Uterus (tissue), 4 donors: ENCODE data around the gene GRK2. TPM values are rescaled to one million over a fixed set of nuclear protein-coding genes. Genes with fewer than 3 reads are reported as not detected.
"Not testable (repeated sequence)": the region's sequence is repeated elsewhere in the genome, so short reads cannot be mapped to it uniquely, and the experiment has no call there.

Experiments used
- DNase-seq, 2 donors: peaks; one replicate each; pipeline ENCODE4 v3.0.0-alpha.2; 2019 to 2020
- H3K27ac ChIP-seq, 2 donors: fragments of 200-600 bp; sonication (generic); 1 replicate in 1 of 2; 2 replicates in 1 of 2; pipeline ENCODE4 v1.5.1; 2016 to 2018
- H3K27me3 ChIP-seq, 2 donors: fragments of 200-600 bp; sonication (generic); one replicate each; pipeline ENCODE4 v1.5.1; 2018 to 2019; ENCODE audit warnings: control low read depth in 1 of 2
- H3K36me3 ChIP-seq, 2 donors: fragments of 200-600 bp; sonication (generic); one replicate each; pipeline ENCODE4 v1.5.1; 2019; ENCODE audit warnings: control low read depth in 1 of 2
- H3K4me1 ChIP-seq, 2 donors: fragments of 200-600 bp; sonication (generic); one replicate each; pipeline ENCODE4 v1.5.1; 2018 to 2019; ENCODE audit warnings: control low read depth in 1 of 2
- H3K4me3 ChIP-seq, 2 donors: fragments of 200-600 bp; sonication (generic); 1 replicate in 1 of 2; 2 replicates in 1 of 2; pipeline ENCODE4 v1.5.1; 2018 to 2019; ENCODE audit warnings: mild to moderate bottlenecking in 1 of 2
- H3K9me3 ChIP-seq, 2 donors: fragments of 200-600 bp; sonication (generic); one replicate each; pipeline ENCODE4 v1.5.1; 2019; ENCODE audit warnings: control low read depth in 1 of 2
- POLR2A ChIP-seq, 2 donors: fragments of 450-650 bp; IDR thresholded peaks; one replicate each; pipeline ENCODE4 v1.6.1; 2016; ENCODE audit warnings: antibody characterized with exemption in 2 of 2, mild to moderate bottlenecking in 1 of 2, moderate library complexity in 1 of 2
- intact Hi-C: fragments of 100-400 bp; cut with DNase I; formaldehyde crosslinking; loops from one replicate; pipeline ENCODE4 v1.15.1; 2023; ENCODE audit warnings: low total_unique reads
- total RNA-seq, 4 donors: library from RNA; depleted of rRNA in 3 of 4; stranded (reverse); fragments of >200 nt in 3 of 4; gene quantifications; one replicate each; pipeline versions ENCODE4 v1.1.0 to v1.2.4, GENCODE V29; 2014 to 2023
- TF ChIP-seq, protein P1 (sequence below), 4 experiments: fragments of 200-600 bp in 2 of 4; fragments of 450-650 bp in 2 of 4; sonication (generic) in 2 of 4; IDR thresholded peaks; one replicate each; pipeline ENCODE4 v1.5.1; 2016 to 2019; ENCODE audit warnings: antibody characterized with exemption in 4 of 4, mild to moderate bottlenecking in 2 of 4, moderate library complexity in 1 of 4
- donor health status: DM: yes; HTN: yes; CAD: no.

Gene GRK2
- 10 to 100 TPM; 25.0 to 93.8 (median 64.2) TPM for total RNA-seq

DNA sequence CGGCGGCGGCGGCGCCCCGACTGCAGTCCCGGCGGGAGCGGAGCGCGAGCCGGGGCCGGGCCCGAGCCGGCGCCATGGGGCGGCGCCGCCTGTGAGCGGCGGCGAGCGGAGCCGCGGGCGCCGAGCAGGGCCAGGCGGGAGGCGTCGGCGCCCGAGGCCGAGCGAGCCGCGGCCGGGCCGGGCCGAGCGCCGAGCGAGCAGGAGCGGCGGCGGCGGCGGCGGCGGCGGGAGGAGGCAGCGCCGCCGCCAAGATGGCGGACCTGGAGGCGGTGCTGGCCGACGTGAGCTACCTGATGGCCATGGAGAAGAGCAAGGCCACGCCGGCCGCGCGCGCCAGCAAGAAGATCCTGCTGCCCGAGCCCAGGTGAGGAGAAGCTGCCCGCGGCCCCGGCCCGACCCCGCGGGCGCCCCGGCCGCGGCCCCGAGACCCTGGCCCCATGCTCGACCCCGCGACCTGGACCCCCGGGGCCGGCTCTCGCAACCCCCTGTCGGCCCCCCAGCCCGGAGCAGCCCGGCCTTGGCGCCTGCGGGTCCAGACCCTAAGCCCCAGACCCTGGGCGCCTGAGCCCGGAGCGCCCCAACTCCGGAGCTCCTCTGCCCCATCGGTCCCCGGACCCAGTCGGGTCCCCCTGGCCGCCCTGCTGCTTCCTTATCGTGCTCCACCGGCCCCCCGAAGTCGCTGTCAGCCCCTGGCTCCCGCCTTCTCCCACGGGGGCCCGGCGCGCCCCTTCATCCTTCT, at the start of gene GRK2:
Gene GRK2 (plus strand): TSS at position 25 of the 739 bp plus-strand sequence. CDS start 227 bp downstream, at position 252.
- H3K4me1 ChIP-seq = peaks cover 18 to 27% of the 10 kb centered on the region in 2 donors
- H3K27ac ChIP-seq = peak within 1 kb of the TSS; percentile 87 to 88
- H3K4me3 ChIP-seq = peak within 1 kb of the TSS; percentile 85 to 95
- intact Hi-C loops = loop anchor here (5.0 to 10.0 kb wide), 2 partner anchors 51 to 118 kb away; no protein-coding TSS in a partner anchor
- peak; percentile 42 to 46 for DNase-seq
- no peaks in the 10 kb centered on the region for H3K27me3 ChIP-seq
- H3K9me3 ChIP-seq = no peaks in the 10 kb centered on the region
- TF ChIP-seq, protein P1, sequence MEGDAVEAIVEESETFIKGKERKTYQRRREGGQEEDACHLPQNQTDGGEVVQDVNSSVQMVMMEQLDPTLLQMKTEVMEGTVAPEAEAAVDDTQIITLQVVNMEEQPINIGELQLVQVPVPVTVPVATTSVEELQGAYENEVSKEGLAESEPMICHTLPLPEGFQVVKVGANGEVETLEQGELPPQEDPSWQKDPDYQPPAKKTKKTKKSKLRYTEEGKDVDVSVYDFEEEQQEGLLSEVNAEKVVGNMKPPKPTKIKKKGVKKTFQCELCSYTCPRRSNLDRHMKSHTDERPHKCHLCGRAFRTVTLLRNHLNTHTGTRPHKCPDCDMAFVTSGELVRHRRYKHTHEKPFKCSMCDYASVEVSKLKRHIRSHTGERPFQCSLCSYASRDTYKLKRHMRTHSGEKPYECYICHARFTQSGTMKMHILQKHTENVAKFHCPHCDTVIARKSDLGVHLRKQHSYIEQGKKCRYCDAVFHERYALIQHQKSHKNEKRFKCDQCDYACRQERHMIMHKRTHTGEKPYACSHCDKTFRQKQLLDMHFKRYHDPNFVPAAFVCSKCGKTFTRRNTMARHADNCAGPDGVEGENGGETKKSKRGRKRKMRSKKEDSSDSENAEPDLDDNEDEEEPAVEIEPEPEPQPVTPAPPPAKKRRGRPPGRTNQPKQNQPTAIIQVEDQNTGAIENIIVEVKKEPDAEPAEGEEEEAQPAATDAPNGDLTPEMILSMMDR (IDR thresholded peaks at IDR 0.05) = no peak
- no peak for TF ChIP-seq POLR2A (IDR thresholded peaks at IDR 0.05)
- H3K36me3 ChIP-seq = no peaks in the 10 kb centered on the region

DNA sequence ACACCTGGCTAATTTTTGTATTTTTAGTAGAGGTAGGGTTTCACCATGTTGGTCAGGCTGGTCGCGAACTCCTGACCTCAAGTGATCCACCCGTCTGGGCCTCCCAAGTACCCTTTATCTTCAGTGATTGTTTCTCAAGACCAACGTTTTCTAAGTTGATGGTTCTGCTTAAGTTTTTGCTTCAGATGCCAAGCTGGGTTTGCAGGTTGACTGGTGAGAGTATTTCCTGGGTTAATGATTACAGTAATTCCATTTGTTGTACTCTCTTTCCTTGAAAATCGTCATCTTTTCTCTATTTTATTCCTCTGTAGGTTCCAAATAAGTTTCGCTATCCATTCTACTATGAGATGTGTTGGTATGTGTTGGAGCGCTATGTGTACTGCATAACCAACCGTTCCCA, 38.5 kb upstream of the GRK2 start:
- Histone ChIP-seq H3K27ac (no peak overlapping the region), H3K36me3 (no peaks in the 10 kb centered on the region), H3K4me3 (no peak overlapping the region), H3K4me1 (no peaks in the 10 kb centered on the region), H3K27me3 (no peaks in the 10 kb centered on the region), H3K9me3 (no peaks in the 10 kb centered on the region)
- DNase-seq = no peak
- intact Hi-C loops = no loop called here
- no peak for TF ChIP-seq POLR2A (IDR thresholded peaks at IDR 0.05)
- TF ChIP-seq, protein P1 (IDR thresholded peaks at IDR 0.05) = no peak

DNA sequence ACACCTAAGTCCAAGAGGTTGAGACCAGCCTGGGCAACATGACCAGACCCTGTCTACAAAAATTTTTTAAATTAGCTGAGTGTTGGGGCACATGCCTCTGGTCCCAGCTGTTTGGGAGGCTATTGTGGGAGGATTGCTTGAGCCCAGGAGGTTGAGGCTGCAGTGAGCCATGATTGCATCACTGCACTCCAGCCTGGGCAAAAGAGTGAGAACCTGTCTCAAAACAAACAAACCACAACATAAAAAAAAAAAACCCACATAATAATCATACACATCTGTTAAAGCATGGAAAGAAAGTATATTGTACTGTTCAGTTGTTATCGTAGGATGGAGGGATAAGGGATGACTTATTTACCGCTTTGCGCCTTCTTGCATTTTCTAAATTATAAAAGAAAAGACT, 35.9 kb upstream of the GRK2 start:
- Histone ChIP-seq H3K9me3 (no peaks in the 10 kb centered on the region), H3K27me3 (no peaks in the 10 kb centered on the region), H3K27ac (no peak overlapping the region), H3K4me1 (no peaks in the 10 kb centered on the region), H3K4me3 (no peak overlapping the region), H3K36me3 (no peaks in the 10 kb centered on the region)
- TF ChIP-seq, protein P1 (IDR thresholded peaks at IDR 0.05) = no peak
- TF ChIP-seq POLR2A (IDR thresholded peaks at IDR 0.05) = no peak
- no peak for DNase-seq
- intact Hi-C loops = no loop called here

DNA sequence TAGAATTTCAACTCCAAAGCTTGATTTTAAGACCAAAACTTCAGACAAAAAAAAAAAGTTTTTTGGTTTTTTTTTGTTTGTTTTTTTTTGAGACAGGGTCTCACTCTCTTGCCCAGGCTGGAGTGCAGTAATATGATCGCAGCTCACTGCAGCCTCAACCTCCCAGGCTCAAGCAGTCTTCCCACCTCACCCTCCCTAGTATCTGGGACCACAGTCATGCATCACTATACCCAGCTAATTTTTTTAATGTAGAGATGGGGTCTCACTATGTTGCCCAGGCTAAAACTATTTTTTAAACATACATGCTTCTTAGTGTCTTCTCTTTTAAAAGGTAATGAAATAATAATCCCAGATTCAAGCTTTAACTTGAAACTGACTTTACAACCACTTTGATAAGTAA, 35.4 kb upstream of the GRK2 start:
- TF ChIP-seq, protein P1 (IDR thresholded peaks at IDR 0.05) = no peak
- no peaks in the 10 kb centered on the region for H3K27me3 ChIP-seq
- H3K9me3 ChIP-seq = no peaks in the 10 kb centered on the region
- H3K36me3 ChIP-seq = no peaks in the 10 kb centered on the region
- no peaks in the 10 kb centered on the region for H3K4me1 ChIP-seq
- intact Hi-C loops = no loop called here
- no peak overlapping the region for H3K27ac ChIP-seq
- no peak overlapping the region for H3K4me3 ChIP-seq
- no peak for DNase-seq

DNA sequence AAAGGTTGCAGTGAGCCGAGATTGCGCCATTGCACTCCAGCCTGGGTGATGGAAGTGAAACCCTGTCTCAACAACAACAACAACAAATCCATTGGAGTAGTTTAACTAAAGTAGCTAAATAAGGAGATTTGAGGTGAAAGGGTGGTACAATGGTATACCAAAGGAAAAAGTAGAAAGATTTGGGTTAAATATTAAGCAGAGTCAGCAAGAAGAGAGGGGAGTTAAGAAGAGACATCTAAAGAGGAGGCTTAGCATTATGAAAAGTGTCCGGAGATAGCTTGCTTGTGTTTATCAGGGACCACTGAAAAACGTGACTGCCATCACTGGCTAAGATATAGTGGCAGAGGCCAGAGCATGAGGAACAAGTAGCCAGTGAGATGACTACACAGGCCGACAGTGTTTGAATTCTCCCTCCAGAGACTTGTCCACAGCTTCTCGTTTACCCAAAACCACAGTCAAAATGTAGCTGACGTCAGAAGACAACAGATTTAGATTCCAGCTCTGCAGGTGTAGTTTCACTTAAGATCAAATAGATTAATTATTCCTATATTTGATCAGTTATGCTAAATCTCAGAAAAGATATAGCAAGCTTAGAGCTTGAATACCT, 32.6 kb upstream of the GRK2 start:
- TF ChIP-seq, protein P1 (IDR thresholded peaks at IDR 0.05) = no peak
- no peak for TF ChIP-seq POLR2A (IDR thresholded peaks at IDR 0.05)
- intact Hi-C loops = no loop called here
- no peaks in the 10 kb centered on the region for H3K9me3 ChIP-seq
- H3K27ac ChIP-seq = no peak overlapping the region
- no peaks in the 10 kb centered on the region for H3K27me3 ChIP-seq
- H3K4me3 ChIP-seq = no peak overlapping the region
- no peaks in the 10 kb centered on the region for H3K4me1 ChIP-seq
- no peaks in the 10 kb centered on the region for H3K36me3 ChIP-seq
- DNase-seq = no peak

DNA sequence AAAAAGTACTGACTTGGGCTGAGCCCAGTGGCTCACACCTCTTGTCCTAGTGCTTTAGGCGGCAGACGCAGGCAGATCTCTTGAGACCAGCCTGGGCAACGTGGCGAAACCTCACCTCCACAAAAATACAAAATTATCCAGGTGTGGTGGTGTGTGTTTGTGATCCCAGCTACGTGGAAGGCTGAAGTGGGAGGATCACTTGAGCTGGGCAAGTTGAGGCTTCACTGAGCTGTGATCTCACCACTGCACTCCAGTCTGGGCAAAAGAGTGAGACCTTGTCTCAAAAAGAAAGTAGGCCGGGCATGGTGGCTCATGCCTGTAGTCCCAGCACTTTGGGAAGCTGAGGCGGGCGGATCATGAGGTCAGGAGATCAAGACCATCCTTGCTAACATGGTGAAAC, 31.7 kb upstream of the GRK2 start:
- H3K36me3 ChIP-seq = not testable (repeated sequence)

More for the DNA sequence above, 31.7 kb upstream of the GRK2 start:
- H3K4me3 ChIP-seq, H3K27me3 ChIP-seq, intact Hi-C loops, H3K27ac ChIP-seq, DNase-seq, H3K4me1 ChIP-seq, H3K9me3 ChIP-seq: not testable (repeated sequence)
